H1 (cell line): ENCODE results near the gene ARHGAP1. TPM values are rescaled to one million over a fixed set of nuclear protein-coding genes. Genes with fewer than 3 reads are reported as not detected.
A peak's percentile ranks its signal among the peaks of the same experiment; 100 is the strongest.

ENCODE experiments used
- ASH2L ChIP-seq: fragments of 200-600, 300-600 bp; sonication (generic); IDR thresholded peaks from one replicate; pipeline ENCODE4 v1.7.1; 2017; ENCODE audit warnings: low read length
- CBX8 ChIP-seq: fragments of 300-800, 300-1000 bp; sonication (generic); IDR thresholded peaks from 2 replicates; pipeline ENCODE4 v1.7.1; 2016; ENCODE audit warnings: low read depth, low read length, borderline replicate concordance
- HDAC2 ChIP-seq, 2 experiments: fragments of 300-600 bp in 1 of 2; sonication (generic) in 1 of 2; IDR thresholded peaks; 2 replicates each; pipeline ENCODE4 v1.6.1; 2011 to 2012; ENCODE audit warnings: low read depth in 2 of 2, low read length in 2 of 2, mild to moderate bottlenecking in 2 of 2, moderate library complexity in 2 of 2, borderline replicate concordance in 1 of 2, inconsistent platforms in 1 of 2
- JUND ChIP-seq: IDR thresholded peaks from 2 replicates; pipeline ENCODE4 v1.6.1; 2011; ENCODE audit warnings: mild to moderate bottlenecking, improper control_type of control experiment, low read length
- POLR2AphosphoS5 ChIP-seq: IDR thresholded peaks from 2 replicates; pipeline ENCODE4 v1.6.1; 2011; ENCODE audit warnings: low read depth, low read length
- POU5F1 ChIP-seq: IDR thresholded peaks from 2 replicates; pipeline ENCODE4 v1.6.1; 2011; ENCODE audit warnings: low read depth, mild to moderate bottlenecking, low read length, moderate library complexity
- SP2 ChIP-seq: IDR thresholded peaks from 2 replicates; pipeline ENCODE4 v1.6.1; 2012; ENCODE audit warnings: mild to moderate bottlenecking, low read length, inconsistent platforms
- TAF7 ChIP-seq: optimal IDR thresholded peaks from 2 replicates; pipeline ENCODE3; 2011; ENCODE audit warnings: low read depth, mild to moderate bottlenecking, inconsistent platforms, low read length, moderate library complexity, borderline replicate concordance
- polyA plus RNA-seq, 7 experiments: library from polyadenylated mRNA; depleted of rRNA in 3 of 7; stranded (reverse) in 5 of 7; unstranded in 2 of 7; fragments of >200 nt in 5 of 7; fragments of 200-250 nt in 2 of 7; gene quantifications; 1 replicate in 5 of 7; 2 replicates in 1 of 7; 4 replicates in 1 of 7; pipeline versions ENCODE4 v1.2.1 to v1.2.3, GENCODE V29; 2011 to 2013; ENCODE audit warnings: missing spikeins in 2 of 7, mixed read lengths in 2 of 7
- total RNA-seq: library from RNA; stranded (reverse); fragmentation: NEBNext Ultra II Directional; extraction: Animal tissue kit (Norgen Biotek cat#: 25700); gene quantifications from 2 replicates; pipeline ENCODE4 v1.2.1, GENCODE V29; 2021
- TF ChIP-seq, protein P1 (sequence below): IDR thresholded peaks from 2 replicates; pipeline ENCODE4 v1.6.1; 2011; ENCODE audit warnings: low read length, improper control_type of control experiment

ARHGAP1 gene
- total and polyA plus RNA-seq, 2 of the 8 experiments (the other 6 are each of a cell fraction or from before 2014, with no cell fraction given), result 28.6 to 58.8 TPM

DNA sequence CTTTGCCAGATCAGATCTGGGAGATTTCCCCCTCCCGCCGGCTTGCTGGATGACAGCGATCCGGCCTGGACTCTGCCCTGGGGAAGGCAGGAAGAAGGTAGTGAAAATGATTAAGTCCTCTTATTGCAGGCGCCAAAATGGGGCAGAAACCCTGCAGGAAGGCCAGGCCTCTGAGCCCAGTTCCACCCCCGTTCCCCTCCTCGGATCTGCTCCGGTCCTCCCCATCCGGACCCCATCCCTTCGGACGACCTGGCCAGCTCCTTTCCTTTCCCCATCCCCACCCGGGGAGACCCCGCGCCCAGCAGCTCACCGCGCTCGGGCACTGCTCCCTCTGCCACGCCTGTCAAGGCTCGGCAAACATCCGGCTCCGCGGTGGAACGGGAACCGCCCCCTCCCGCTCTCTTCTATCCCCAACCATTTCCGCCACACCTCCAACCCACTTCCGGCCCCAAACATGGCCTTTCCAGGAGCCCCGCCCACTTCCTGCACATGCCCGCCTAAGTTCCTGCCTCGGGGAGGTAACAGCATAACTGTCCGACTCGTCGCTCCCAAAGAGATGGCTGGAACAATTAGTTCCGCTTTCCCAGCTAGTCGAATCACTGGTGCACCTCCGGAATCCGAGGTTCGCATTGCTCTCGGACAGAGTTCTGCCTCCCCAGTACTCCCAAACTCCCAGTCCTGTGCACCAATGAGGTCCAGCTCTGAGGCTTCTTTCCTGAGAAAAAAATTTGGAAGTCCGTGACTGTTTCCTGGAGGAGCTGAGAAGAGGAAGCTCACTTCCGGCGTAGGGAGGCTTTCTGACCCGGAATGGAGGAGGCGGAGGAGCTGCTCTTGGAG is at the start of gene ARHGAP1, which contains the start of gene ZNF408 (continued):
- TF ChIP-seq, protein P1, sequence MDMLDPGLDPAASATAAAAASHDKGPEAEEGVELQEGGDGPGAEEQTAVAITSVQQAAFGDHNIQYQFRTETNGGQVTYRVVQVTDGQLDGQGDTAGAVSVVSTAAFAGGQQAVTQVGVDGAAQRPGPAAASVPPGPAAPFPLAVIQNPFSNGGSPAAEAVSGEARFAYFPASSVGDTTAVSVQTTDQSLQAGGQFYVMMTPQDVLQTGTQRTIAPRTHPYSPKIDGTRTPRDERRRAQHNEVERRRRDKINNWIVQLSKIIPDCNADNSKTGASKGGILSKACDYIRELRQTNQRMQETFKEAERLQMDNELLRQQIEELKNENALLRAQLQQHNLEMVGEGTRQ, result peak; percentile 13; the same call in 1 of the 2 replicates
- TF ChIP-seq TAF7 (peak; percentile 91), POU5F1 (no peak), CBX8 (no peak), ASH2L (peak; percentile 96), JUND (no peak), SP2 (no peak), HDAC2 (IDR thresholded peaks at IDR 0.05; ENCODE audit: borderline replicate concordance in 1 of 2, low read depth in 2 of 2, low read length in 2 of 2) (peak in 1 of 2 experiments; percentile 89; a peak in 2 of 4 replicates), POLR2AphosphoS5 (peak; percentile 40; the same call in 1 of the 2 replicates)
- TF ChIP-seq, all 59 proteins: peak for 23
